Measurements from ENCODE around the gene PITX1. TPM values are rescaled to one million over a fixed set of nuclear protein-coding genes. Genes with fewer than 3 reads are reported as not detected.
"Not testable (repeated sequence)": the region's sequence is repeated elsewhere in the genome, so short reads cannot be mapped to it uniquely, and the experiment has no call there.

The PITX1 gene
- under 1 TPM; 0.10 to 0.15 TPM for total RNA-seq

DNA sequence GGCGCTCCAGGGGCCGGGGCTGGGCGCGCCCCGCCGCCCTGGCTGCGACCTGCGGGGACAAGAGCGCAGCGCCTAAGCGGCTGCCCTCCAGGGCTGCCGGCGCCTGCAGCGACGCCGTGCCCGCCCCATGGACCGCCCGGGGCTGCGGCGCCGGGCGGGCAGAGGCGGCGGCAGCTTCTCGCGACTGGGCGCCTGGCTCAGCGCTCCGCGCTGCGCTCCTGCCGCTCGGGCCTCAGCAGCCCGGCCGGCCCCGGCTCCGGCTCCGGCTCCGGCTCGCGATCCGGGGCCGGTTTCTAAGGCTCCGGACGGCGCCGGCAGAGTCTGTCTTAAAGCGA, at the start of gene PITX1:
TSS of gene PITX1 (minus strand) at position 328 of the 335 bp plus-strand sequence. CDS start 347 bp downstream, outside the sequence.
- CTCF ChIA-PET = no interaction called here
- POLR2A ChIA-PET = no interaction called here

DNA sequence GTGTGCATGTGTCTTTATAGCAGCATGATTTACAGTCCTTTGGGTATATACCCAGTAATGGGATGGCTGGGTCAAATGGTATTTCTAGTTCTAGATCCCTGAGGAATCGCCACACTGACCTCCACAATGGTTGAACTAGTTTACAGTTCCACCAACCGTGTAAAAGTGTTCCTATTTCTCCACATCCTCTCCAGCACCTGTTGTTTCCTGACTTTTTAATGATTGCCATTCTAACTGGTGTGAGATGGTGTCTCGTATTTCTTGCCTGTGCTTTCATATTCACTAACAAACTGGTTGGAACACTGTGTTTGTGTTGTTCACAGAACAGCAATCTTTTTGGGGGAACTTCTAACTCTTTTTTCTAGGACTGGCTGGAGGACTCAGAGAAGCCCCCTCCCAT, 49.3 kb upstream of the PITX1 start:
- CTCF ChIA-PET, POLR2A ChIA-PET: not testable (repeated sequence)

DNA sequence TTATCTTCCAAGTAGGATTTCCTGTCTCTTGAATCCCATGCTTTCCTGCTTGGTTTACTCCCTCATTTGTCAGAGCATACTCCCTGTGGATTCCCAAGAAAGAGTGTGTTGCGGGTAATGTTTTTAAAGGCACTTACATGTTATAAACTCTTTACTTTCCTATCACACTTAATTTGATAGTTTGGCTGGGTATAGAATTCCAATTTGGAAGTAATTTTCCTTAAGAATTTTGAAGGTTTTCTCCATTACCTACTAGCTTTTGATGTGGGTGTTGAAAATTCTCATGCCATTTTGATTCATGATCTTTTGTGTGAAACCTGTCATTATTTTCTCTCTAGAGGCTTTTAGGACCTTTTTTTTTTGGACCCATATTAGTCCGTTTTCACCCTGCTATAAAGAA, 47.2 kb upstream of the PITX1 start:
- CTCF ChIA-PET = no interaction called here
- POLR2A ChIA-PET = no interaction called here

DNA sequence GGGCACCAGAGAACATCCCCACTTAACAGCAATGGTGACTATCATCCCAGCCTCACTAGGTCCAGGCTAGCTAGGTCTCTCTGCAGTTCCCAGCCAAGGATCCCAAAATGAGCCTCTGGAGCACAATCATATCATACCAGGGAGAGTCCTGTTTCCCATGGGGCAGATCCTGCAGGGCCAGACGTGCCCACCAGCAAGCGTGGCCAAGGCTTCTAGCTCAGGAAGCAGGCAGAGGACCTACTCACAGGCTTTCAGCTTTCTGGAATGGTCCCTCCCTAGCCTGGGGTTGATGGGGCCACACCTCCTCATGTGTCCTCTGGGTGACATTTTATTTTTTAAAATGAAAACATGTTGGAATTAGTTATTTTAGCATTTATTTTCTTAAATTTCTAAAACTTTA, 45.7 kb upstream of the PITX1 start:
- ChIA-PET CTCF (no interaction called here), POLR2A (no interaction called here)

DNA sequence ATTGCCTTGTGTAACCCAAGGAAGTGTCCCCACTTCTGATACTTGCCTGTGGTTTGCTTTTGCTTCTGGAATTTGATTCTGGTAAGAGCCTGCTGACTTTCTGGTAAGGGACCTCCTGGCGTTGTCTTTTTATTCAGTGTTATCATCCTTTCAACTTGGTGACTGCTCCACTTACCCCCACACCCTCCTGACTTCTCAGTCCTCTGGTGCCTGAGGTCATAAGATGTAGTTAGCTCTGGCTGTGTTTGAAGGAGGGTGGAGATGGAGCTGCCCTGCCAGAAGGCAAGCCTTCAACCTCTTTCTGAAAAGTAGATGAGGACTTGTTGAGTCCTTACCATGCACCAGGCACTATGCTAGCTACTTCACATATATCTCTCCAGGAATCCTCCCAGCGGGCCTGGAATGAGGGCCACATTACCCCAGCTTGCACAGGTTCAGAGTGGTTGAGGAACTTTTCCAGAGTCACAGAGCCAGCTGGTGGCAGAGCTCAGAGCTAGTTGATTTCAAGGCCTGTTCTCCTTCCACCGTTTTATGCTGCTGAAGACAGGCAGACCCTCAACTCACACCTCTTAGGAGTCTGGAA, 45.2 kb upstream of the PITX1 start:
- ChIA-PET POLR2A (no interaction called here), CTCF (interaction anchor here (0.5 kb wide), 1 partner anchor 210 kb away, joined by 3 read pairs; no protein-coding TSS in a partner anchor)

DNA sequence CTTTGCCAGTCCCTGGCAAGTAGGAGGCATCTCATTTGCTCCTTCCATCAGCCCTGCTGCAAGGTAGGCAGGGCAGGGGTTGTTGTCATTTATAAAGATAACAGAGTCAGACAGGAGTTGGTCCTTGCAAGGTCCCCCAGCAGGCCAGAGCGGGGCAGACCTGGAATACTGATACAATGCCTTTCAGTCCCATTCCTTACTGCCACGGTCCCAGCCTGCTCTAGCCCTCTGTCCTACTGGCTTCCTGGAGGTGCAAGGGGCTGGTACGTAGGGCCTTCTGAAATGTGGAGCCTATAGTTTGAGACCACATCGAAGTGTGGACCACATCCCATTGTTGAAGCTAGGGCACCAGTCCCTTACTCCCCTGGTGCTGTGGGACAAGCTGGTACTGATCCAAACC, 42.8 kb upstream of the PITX1 start:
- POLR2A ChIA-PET = no interaction called here
- CTCF ChIA-PET = no interaction called here

DNA sequence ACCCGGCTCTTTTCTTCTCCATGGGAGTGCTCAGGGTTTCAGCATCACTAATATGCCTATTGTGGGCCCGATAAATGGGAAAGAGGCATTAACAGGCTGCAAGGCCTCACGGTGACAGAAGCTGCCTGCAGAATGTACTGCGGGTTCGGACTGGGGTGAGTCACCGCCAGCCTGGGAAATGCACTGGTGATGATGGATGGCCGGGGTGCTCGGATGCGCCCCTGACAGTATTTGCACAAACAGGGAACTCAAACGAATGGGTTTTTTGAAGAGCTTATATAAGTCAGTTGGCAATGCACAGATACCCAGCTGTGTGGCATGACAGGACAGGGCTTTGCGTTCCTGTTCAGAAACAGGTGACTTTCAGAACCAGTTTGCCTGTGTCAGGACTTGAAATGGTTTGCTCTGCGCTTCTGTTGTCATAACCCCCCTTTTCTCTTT, 42.0 kb upstream of the PITX1 start:
- CTCF ChIA-PET = no interaction called here
- POLR2A ChIA-PET = no interaction called here

DNA sequence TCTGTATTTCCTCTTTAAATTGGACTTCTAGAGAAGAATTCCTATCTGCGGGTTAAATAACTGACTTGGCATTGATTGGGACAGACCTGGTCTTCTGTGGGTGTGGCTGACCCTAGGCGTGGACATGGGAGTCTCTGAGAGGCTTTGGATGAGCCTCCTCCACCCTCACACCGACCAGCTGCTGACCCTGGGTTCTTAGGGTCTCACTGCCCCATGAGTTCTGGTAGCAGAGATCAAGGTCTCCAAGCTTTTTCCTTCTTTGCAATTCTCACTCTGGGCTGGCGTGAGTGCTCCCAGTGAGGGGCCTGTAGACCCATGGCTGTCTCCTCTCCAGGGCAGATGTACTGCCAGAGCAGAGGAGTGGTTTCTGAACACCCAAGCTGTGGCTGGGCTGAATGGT, 41.6 kb upstream of the PITX1 start:
- CTCF ChIA-PET = no interaction called here
- POLR2A ChIA-PET = no interaction called here

DNA sequence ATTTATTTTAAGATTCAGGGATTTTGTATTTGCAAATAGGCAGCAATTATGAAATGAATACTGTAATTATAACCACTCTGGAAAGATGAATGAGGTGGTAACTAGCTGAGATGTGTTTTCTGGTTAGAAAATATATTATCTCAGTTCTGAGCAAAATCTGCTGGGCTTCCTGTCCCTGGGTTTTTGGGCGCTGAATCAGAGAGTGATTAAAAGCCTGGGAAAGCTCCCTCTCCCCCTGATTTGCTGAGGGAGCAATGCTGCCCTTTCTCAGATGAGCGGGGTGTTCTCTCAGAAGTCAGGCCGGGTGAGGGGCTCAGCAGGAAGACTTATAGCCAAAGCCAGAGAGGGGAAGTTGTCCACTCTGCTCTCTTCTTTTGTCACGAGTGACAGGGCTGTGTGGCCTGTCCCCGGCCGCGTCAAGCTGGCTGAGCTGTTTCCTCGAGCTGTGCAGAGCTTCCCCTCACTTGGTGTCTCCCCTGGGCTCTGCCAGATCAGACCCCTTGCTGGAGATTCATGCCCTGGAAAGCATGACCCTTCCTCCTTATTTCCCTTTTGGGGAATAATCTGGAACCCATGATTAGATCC, 39.8 kb upstream of the PITX1 start:
- CTCF ChIA-PET = no interaction called here
- POLR2A ChIA-PET = no interaction called here

DNA sequence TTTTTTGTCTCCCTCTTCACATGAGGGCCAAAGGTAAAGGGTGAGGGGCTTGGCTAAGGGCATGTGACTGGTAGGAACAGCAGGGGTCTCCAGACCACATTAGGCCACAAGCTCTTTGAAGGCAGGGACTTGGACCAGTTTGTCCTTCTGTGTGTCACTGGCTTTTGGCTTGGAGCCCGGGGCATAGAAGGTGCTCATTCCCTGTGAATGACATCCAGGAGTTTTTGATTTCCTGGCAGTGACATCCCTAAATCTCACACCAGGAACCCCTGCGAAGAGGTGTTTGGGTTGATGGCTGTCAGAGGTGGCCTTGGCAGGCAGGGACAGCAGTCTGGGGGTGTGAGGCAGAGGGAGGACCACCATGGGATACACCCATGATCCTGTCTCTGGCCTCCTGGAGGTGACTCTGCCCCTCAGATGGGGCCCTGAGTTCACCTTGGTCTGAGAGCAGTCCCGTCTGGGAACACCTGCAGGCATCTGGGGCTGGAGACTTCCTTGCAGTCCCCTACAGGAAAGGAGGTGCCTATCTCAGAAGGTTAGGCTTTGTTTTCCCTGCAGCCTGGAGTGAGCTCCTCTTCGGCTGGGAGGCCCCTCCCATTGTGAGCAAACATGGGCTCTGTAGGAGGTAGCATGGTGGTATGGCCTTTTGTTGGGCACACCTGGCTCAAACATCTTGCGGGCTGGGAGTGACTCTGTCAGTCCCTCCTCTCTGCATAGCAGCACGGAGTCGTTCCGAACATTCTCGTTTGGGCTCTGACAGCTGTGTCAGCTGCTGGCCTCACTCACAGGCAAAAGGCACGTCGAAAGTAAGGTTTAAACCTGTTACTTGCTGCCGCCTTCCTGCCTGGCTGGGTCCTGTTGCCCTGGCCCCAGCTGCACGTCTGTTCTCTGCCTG, 38.6 kb upstream of the PITX1 start:
- POLR2A ChIA-PET = no interaction called here
- CTCF ChIA-PET = no interaction called here

DNA sequence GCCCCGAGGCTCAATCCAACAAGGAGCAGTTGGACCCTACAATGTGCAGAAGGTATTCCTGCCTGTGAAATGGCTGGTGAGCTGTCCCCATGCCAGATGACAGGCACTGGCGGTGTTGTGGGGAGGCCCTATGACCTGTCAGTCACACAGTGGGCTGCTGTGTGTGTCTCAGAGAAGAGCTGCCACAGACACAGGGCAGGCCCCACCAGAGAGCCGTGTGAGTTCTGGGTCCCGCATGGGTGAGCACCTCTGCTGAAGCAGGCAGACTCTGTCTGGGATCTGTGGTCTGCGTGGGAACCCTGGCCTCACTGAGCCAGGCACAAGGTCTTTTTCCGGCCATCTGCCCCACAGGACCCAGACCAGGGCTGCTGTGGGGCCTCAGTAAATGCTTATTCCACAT, 37.3 kb upstream of the PITX1 start:
- ChIA-PET CTCF (no interaction called here), POLR2A (no interaction called here)

DNA sequence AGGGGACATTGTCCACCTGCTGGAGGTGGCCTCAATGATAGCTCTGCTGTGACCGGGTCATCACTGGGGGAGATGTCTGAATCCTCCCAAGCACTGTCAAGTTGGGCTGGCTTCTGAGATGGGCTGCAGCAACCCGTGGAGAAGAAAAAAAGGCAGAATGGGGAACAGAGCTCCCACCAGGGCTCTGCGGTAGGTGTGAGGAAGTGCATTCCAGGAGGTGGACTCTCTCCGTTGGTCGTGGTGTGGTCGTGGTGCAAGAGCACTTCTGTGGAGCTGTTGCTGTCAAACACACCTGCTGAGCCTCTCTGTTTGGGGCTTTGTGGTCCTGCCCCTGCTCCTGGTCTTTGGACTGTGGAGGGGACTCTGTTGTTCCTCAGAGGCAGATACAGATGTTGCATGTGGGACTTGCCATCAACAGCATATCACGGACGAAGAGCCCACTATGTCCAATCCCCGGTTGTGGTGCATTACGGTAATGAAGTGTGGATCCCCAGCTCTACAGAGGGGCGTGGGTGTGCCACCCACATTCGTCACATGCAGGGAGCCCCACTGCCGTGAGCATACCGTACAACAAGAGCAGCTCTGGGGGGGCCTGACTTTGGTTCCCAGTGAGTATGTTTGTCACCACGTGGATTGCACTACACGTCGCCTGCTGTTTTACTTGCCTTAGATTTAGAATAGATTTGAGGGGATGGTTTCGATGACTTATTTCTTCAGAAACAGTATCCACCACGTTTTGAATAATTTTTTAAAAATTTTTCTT, 36.0 kb upstream of the PITX1 start:
- POLR2A ChIA-PET = no interaction called here
- CTCF ChIA-PET = no interaction called here

DNA sequence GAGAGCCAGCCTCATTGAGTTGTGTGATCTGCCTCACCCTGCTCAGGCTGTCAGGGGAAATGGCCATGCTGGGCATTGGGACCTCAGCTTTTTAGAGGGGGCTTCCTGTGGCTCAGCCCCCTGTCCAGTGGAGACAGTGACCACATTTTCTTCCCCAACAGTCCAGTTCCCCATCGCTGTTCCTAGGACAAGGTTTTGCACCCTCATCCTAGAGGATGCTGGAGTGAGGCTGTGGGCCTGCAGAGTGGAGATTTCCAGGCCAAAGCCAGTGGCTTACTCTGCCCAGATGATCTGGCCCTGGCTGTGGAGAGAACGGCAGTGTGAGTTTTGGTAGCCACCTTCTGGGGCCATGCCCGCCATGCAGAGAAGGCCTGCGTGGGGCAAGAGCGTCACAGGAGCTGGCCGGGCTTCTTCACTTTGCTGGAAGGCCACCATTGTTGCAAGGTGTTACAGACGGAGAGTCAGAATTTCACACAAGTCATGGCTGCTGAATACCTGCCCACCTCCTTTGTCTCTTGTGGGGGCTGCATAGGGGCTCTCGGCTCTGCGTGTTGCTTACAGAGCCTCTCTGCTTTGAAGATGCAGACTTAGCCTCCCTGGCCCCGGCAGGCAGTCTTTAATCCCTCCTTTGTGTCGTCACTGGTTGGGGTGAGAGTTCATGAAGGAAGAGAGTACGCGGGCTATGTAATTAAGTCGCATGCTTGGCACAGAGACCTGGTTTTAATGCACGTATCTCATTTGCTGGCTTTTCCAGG, 35.2 kb upstream of the PITX1 start:
- CTCF ChIA-PET = no interaction called here
- POLR2A ChIA-PET = no interaction called here

DNA sequence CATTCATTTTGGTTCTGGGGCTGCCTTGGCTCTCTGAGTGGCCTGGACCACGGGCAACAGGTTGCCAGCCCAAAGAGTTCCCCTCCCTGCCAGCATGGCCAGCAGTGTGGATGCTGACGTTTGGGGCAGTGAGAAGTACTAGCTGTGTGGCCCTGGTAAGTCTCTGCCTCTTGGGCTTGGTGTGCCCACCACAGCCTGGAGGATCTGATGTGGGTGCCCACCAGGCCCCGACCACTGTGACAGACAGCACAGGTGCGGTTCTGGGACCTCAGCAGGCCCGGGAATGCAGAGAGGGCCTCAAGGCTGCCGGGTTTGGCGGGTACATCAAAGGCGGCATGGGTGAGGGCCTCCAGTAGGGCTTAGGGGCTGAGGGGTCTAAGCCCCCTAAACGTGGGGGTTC, 33.6 kb upstream of the PITX1 start:
- ChIA-PET POLR2A (no interaction called here), CTCF (no interaction called here)

DNA sequence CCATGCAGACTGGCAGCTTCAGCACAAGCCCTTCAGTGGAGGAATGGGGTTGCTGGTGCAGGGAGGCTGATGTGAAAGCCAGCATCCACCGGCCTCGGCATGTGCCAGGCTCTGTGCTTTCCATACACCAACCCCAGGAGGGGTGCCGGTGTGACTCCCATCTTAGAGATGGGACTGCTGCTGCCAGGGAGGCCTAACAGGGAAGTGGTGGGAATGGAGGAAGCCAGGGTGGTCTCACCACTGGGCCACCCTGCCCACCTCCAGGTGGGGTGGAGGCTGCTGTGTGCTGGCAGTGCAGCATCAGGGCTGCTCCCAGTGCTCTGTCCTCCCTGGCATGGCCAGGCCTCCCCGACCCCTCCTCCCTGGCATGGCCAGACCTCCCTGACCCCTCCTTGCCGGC, 32.8 kb upstream of the PITX1 start:
- CTCF ChIA-PET = no interaction called here
- POLR2A ChIA-PET = no interaction called here

DNA sequence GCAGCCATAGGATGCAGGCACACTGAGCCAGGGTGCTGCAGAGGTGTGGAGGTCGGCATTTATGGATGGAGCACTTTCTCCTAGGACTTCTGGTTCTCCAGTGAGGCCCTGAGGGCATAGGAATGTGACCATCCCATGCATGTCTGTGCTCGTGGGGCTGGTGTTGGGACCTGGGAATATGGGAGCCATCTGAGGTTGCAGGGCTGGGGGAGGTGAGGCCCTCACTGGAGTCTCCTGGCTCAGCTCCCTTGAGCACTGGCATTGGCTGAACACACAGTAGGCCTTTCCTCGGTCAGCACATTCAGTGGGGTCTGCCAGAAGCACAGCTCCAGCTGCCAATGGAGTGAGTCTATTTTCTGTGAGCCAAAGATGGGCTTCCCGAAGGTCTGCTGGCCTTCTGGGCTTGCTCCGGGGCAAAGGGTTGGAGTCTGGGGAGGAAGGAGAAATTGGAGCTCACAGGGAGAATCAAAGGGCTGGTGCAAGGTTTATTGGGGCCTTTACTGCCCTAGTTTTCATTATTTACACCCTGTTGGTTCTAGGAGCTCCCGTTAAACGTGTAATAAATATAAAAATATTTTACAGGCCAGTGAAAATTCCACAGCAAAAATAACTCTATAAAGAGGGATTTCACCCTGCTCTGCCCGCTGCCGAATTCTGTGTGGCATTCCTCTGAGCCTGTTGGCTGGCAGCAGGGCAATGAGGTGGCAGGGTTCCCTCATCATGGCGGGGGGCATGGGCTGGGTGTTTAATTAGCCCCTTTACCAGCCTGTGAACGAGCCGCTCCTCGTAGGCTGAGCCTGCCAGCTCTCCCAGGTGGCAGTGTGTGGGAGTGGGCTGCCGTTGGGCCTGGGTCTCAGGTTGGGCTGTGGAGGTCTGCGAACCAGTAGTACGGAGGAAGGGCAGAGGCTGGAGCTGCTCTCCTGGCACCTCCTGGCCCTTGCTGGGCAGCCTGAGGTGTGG, 31.6 kb upstream of the PITX1 start:
- CTCF ChIA-PET = no interaction called here

DNA sequence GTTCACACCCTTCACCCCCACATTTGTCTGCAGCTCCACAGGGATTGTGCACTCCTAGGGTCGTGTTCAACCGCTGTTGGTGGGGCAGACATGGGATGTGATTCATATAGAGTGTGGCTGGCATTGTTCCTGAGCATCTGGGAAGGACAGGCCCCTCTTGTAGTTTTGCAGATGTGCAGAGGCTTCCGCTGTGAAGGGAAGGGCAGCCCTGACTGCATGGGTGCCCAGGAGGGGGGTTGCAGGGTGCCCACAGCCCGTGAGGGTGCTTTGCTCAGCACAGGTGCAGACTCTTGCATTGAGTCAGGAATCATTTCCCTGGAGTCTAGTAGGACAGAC, 30.2 kb upstream of the PITX1 start:
- ChIA-PET POLR2A (no interaction called here), CTCF (no interaction called here)

More for the DNA sequence above, 31.6 kb upstream of the PITX1 start:
- POLR2A ChIA-PET = no interaction called here

DNA sequence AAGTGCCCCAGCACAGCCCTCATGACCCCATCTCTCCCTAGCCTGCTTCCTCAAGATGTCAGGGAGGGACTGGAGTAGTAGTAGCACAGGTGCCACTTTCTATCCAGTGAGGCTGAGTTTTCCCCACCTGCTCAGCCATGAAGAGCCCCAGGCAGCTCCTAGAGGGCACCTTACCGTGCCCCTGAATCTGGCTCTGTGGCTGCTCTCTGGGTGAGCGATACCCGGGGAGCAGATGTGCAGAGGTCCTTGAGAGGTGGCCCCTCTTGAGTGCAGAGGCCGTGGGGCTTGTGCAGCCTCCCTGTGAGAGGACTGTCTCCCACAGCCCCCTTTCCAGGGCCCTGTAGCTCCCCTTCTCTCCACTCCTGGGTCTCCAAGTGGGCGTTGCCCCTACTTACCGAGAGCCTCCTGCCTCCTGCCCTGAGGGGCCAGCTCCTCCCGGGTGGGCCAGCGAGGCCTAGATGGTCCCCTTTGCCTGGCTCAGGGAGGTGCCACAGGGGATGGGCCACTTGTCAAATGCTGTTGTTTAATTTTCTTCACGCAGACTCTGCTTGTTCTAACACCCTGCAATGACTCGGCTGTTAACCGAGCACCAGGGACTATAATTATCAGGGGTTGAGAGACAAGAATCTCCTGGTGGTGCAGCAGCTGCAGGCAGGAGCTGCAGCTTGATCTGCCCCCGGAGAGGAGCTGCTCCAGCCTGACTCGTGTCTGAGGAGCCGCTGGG, 29.6 kb upstream of the PITX1 start:
- ChIA-PET CTCF (no interaction called here), POLR2A (no interaction called here)

DNA sequence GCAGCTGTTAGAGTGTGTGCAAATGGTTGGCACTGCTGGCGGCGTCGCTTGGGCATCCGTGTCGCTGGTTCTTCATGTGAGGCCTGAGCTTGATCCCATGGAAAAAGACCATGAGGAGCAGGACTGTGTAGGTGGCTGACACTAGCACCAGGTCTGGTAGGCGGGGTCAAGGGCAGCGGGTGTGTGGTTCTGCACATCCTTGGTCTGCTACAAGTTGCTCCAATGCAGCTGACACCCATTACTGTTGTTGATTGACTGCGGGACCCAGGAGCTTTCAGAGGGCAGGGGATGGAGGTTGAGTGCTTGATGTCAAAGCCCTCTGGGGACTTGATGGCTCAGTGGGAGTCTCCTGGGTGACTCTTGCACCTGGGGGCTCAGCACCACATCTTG, 29.0 kb upstream of the PITX1 start:
- CTCF ChIA-PET = no interaction called here
- POLR2A ChIA-PET = no interaction called here
